A549 (cell line): ENCODE measurements around the gene MPHOSPH8. TPM values are rescaled to one million over a fixed set of nuclear protein-coding genes. Genes with fewer than 3 reads are reported as not detected.

Experiments used
- ATAC-seq, 2 experiments: fragments of 200-7000 bp in 1 of 2; fragments of >200 bp in 1 of 2; cut with Nextera tagmentation in 1 of 2; cut with Tn5 transposase in 1 of 2; 3 replicates each; pipeline versions ENCODE4 v1.8.0 to v1.9.1; 2018 to 2020; ENCODE audit warnings: mild to moderate bottlenecking in 1 of 2, moderate library complexity in 1 of 2
- CTCF ChIA-PET: fragments of 300-600 bp; sonication (Branson Sonifier 250); formaldehyde crosslinking; extraction: SDS; loops from one replicate; lab custom pipeline; 2021; ENCODE audit warnings: antibody characterized with exemption, inconsistent platforms; lab: Yijun Ruan, JAX
- POLR2A ChIA-PET: fragments of 350-600 bp; formaldehyde crosslinking; extraction: SDS; loops from one replicate; lab custom pipeline; 2021; ENCODE audit warnings: antibody characterized with exemption, inconsistent platforms; lab: Yijun Ruan, JAX
- DNase-seq, 2 experiments: peaks; one replicate each; pipeline versions ENCODE4 v3.0.0 to v3.0.0-alpha.2; 2011 to 2016; ENCODE audit warnings: low read depth in 1 of 2, low spot score in 1 of 2
- FAIRE-seq: peaks from 2 replicates; lab custom pipeline; 2011; peaks lifted over from hg19 to GRCh38; lab: Jason Lieb, UNC
- H3K27ac ChIP-seq, 2 experiments: fragments of >200 bp; sonication (Bioruptor Twin); formaldehyde crosslinking; 3 replicates each; pipeline ENCODE4 v1.5.1; 2016 to 2017
- H3K4me1 ChIP-seq: fragments of >200 bp; sonication (Bioruptor Twin); formaldehyde crosslinking; 3 replicates; pipeline ENCODE4 v1.6.1; 2016
- H3K4me2 ChIP-seq: fragments of >200 bp; sonication (Bioruptor Twin); formaldehyde crosslinking; 3 replicates; pipeline ENCODE4 v1.6.1; 2016
- H3K4me3 ChIP-seq: fragments of >200 bp; sonication (Bioruptor Twin); formaldehyde crosslinking; 3 replicates; pipeline ENCODE4 v1.5.1; 2016
- H3K9me3 ChIP-seq: fragments of >200 bp; sonication (Bioruptor Twin); formaldehyde crosslinking; 3 replicates; pipeline ENCODE4 v1.6.1; 2016
- CTCF ChIP-seq: fragments of >200 bp; sonication (Bioruptor Twin); formaldehyde crosslinking; IDR thresholded peaks from 3 replicates; pipeline ENCODE4 v1.5.1; 2016
- ELK1 ChIP-seq: fragments of 150-350 bp; IDR thresholded peaks from 2 replicates; pipeline ENCODE4 v1.6.1; 2014; ENCODE audit warnings: low read depth, mild to moderate bottlenecking, low read length
- EP300 ChIP-seq, 2 experiments: fragments of >200 bp; sonication (Bioruptor Twin); formaldehyde crosslinking; IDR thresholded peaks; 2 replicates in 1 of 2; 3 replicates in 1 of 2; pipeline ENCODE4 v1.6.1; 2016 to 2017
- FOSL2 ChIP-seq, 2 experiments: fragments of 450-650 bp in 1 of 2; fragments of >200 bp in 1 of 2; sonication (Bioruptor Twin) in 1 of 2; formaldehyde crosslinking; IDR thresholded peaks; 2 replicates each; pipeline versions ENCODE4 v1.5.0 to v1.6.1; 2016 to 2020; ENCODE audit warnings: mild to moderate bottlenecking in 1 of 2, moderate library complexity in 1 of 2
- HOXB13 ChIP-seq: fragments of 250-450 bp; sonication (Bioruptor Pico); IDR thresholded peaks from 2 replicates; pipeline ENCODE4 v1.5.0; 2020; ENCODE audit warnings: low read depth, mild to moderate bottlenecking, moderate library complexity
- JUN ChIP-seq, 2 experiments: fragments of >200 bp; sonication (Bioruptor Twin); formaldehyde crosslinking; IDR thresholded peaks; 2 replicates in 1 of 2; 3 replicates in 1 of 2; pipeline ENCODE4 v1.6.1; 2016 to 2017
- MAFK ChIP-seq: fragments of 450-650 bp; IDR thresholded peaks from 2 replicates; pipeline ENCODE4 v1.6.1; 2014; ENCODE audit not compliant: partially characterized antibody
- MYC ChIP-seq: IDR thresholded peaks from 2 replicates; pipeline ENCODE4 v1.6.1; 2012; ENCODE audit warnings: mild to moderate bottlenecking, inconsistent platforms, low read length, improper control_type of control experiment, borderline replicate concordance
- POLR2A ChIP-seq: IDR thresholded peaks from 2 replicates; pipeline ENCODE4 v1.6.1; 2012; ENCODE audit warnings: mild to moderate bottlenecking, low read length
- TP53 ChIP-seq: fragments of 250-450 bp; sonication (Bioruptor Pico); IDR thresholded peaks from 2 replicates; pipeline ENCODE4 v1.5.0; 2021; ENCODE audit warnings: mild to moderate bottlenecking, moderate library complexity
- ZFP36 ChIP-seq: fragments of 450-650 bp; IDR thresholded peaks from 2 replicates; pipeline ENCODE4 v1.6.1; 2014; ENCODE audit warnings: borderline replicate concordance; ENCODE audit not compliant: partially characterized antibody
- ZNF302 ChIP-seq: fragments of 250-450 bp; sonication (Bioruptor Pico); IDR thresholded peaks from 2 replicates; pipeline ENCODE4 v1.9.0; 2021; ENCODE audit warnings: inconsistent platforms, mild to moderate bottlenecking, moderate library complexity
- ZSCAN20 ChIP-seq: fragments of 250-450 bp; sonication (Bioruptor Pico); IDR thresholded peaks from 2 replicates; pipeline ENCODE4 v1.8.0; 2022; ENCODE audit warnings: mild to moderate bottlenecking, moderate library complexity
- WGBS: methylation state at CpG from one replicate; pipeline ENCODE4 v1.1.6; 2017; ENCODE audit errors: missing lambda C conversion rate; 5-methylcytosine and 5-hydroxymethylcytosine counted together
- polyA plus RNA-seq, 4 experiments: library from polyadenylated mRNA; depleted of rRNA in 3 of 4; stranded (reverse); fragments of >200 nt; fragmentation: RNase III in 1 of 4; extraction: RNeasy Plus Mini Kit Qiagen cat#74134 plus additional on column Dnase treatment in 1 of 4; gene quantifications; 2 replicates in 3 of 4; 3 replicates in 1 of 4; pipeline ENCODE4 v1.2.3, GENCODE V29; 2011 to 2017

MPHOSPH8 gene
- polyA plus RNA-seq, 2 of the 4 experiments (the other 2 are of a cell fraction), result 15.2 to 16.2 TPM

GRCh38 chr13:19645000-19645399 lies 11.5 kb downstream of the MPHOSPH8 start:
- FAIRE-seq (no peak), DNase-seq (no peak), ATAC-seq (no peak)
- Histone ChIP-seq H3K4me3 (no peak overlapping the region), H3K4me2 (no peak overlapping the region), H3K9me3 (no peaks in the 10 kb centered on the region), H3K27ac (no peak overlapping the region), H3K4me1 (no peaks in the 10 kb centered on the region)
- POLR2A ChIA-PET, result no interaction called here
- TF ChIP-seq HOXB13 (CRISPR knock-in tag) (no peak), MYC (no peak)
- CTCF ChIA-PET, result no interaction called here
- WGBS, result 90% methylated on average over 1 of the region's 2 CpGs

- H3K4me3 ChIP-seq, result no peak overlapping the region
- no peaks in the 10 kb centered on the region for H3K4me1 ChIP-seq
- TF ChIP-seq MAFK (peak; percentile 89), JUN (IDR thresholded peaks at IDR 0.05) (no peak)
- TF ChIP-seq, all 56 proteins: peak for 1
- no peak for DNase-seq
- 92% methylated on average over 4 of the region's 4 CpGs for WGBS
- Histone ChIP-seq H3K9me3 (no peaks in the 10 kb centered on the region), H3K4me2 (no peak overlapping the region), H3K27ac (no peak overlapping the region)
- no peak for ATAC-seq
- ChIA-PET POLR2A (no interaction called here), CTCF (no interaction called here)
- no peak for FAIRE-seq
Measured at GRCh38 chr13:19646063-19646462, 12.6 kb downstream of the MPHOSPH8 start.

- Histone ChIP-seq H3K4me2 (no peak overlapping the region), H3K27ac (no peak overlapping the region), H3K4me1 (no peaks in the 10 kb centered on the region), H3K9me3 (no peaks in the 10 kb centered on the region), H3K4me3 (no peak overlapping the region)
- ATAC-seq (no peak), FAIRE-seq (no peak), DNase-seq (no peak)
- 92% methylated on average over 4 of the region's 4 CpGs for WGBS
- POLR2A ChIA-PET, result no interaction called here
- CTCF ChIA-PET, result interaction anchor here (0.6 kb wide), 1 partner anchor 37 kb away, joined by 3 read pairs; no protein-coding TSS in a partner anchor
- TF ChIP-seq MAFK (peak; percentile 83), ELK1 (no peak)
Measured at GRCh38 chr13:19650742-19651141, 17.3 kb downstream of the MPHOSPH8 start.

GRCh38 chr13:19657872-19658591 lies 24.6 kb downstream of the MPHOSPH8 start:
- no peaks in the 10 kb centered on the region for H3K4me1 ChIP-seq
- TF ChIP-seq ZFP36 (no peak), TP53 (CRISPR knock-in tag) (no peak)
- ATAC-seq (no peak), DNase-seq (no peak), FAIRE-seq (no peak)
- 85% methylated on average over 4 of the region's 4 CpGs for WGBS
- CTCF ChIA-PET, result no interaction called here
- POLR2A ChIA-PET, result no interaction called here
- H3K4me3 ChIP-seq, result no peak overlapping the region
- H3K27ac ChIP-seq, result no peak overlapping the region
- H3K9me3 ChIP-seq, result no peaks in the 10 kb centered on the region
- no peak overlapping the region for H3K4me2 ChIP-seq

GRCh38 chr13:19658831-19659230 lies 25.4 kb downstream of the MPHOSPH8 start:
- Histone ChIP-seq H3K4me1 (no peaks in the 10 kb centered on the region), H3K4me2 (no peak overlapping the region), H3K4me3 (no peak overlapping the region), H3K27ac (no peak overlapping the region), H3K9me3 (no peaks in the 10 kb centered on the region)
- DNase-seq (no peak), FAIRE-seq (no peak), ATAC-seq (no peak)
- POLR2A ChIA-PET, result no interaction called here
- CTCF ChIA-PET, result no interaction called here
- no peak for TF ChIP-seq ELK1

- Histone ChIP-seq H3K4me2 (no peak overlapping the region), H3K9me3 (no peaks in the 10 kb centered on the region), H3K4me3 (no peak overlapping the region), H3K27ac (no peak overlapping the region), H3K4me1 (no peaks in the 10 kb centered on the region)
- TF ChIP-seq CTCF (no peak), ZNF302 (CRISPR knock-in tag) (no peak), POLR2A (no peak), ZSCAN20 (no peak), EP300 (IDR thresholded peaks at IDR 0.05) (no peak), FOSL2 (IDR thresholded peaks at IDR 0.05) (no peak), FOSL2 (CRISPR knock-in tag; IDR thresholded peaks at IDR 0.05) (no peak), MAFK (peak; percentile 65)
- ChIA-PET POLR2A (no interaction called here), CTCF (no interaction called here)
- ATAC-seq (no peak), FAIRE-seq (no peak), DNase-seq (no peak)
- 92% methylated on average over 2 of the region's 2 CpGs for WGBS
Measured at GRCh38 chr13:19661126-19661525, 27.7 kb downstream of the MPHOSPH8 start.
